T-helper 1 cell treated with Interleukin-12 subunit alpha and Interleukin-12 subunit beta and Interleukin-4 antibody, amounts not matched to agents 30 ng/mL and 1 ng/mL, for 36 hours (primary cell): ENCODE measurements around the gene KNCN. TPM values are rescaled to one million over a fixed set of nuclear protein-coding genes. Genes with fewer than 3 reads are reported as not detected.

ENCODE experiments used
- intact Hi-C: fragments of 100-400 bp; cut with micrococcal nuclease; formaldehyde crosslinking; loops from one replicate; pipeline ENCODE4 v1.15.1; 2024
- total RNA-seq: library from RNA; stranded (reverse); gene quantifications from 2 replicates; pipeline ENCODE4 v1.2.3, GENCODE V29; 2022

Gene KNCN
- total RNA-seq, 1 donor from 2014 or later = not detected

GRCh38 chr1:46546210-46546609 is 5.2 kb downstream of the KNCN start:
- intact Hi-C loops = loop anchor here (5.0 kb wide), 2 partner anchors 36 to 56 kb away; partner anchors contain the start of gene MKNK1

- intact Hi-C loops = loop anchor here (5.0 kb wide), 2 partner anchors 37 to 57 kb away; partner anchors contain the start of gene MKNK1
Measured at GRCh38 chr1:46545784-46546183, 5.7 kb downstream of the KNCN start.

- intact Hi-C loops = loop anchor here (5.0 kb wide), 2 partner anchors 38 to 58 kb away; partner anchors contain the start of gene MKNK1
Measured at GRCh38 chr1:46544561-46545240, 6.7 kb downstream of the KNCN start.

GRCh38 chr1:46543761-46544560 is 7.5 kb downstream of the KNCN start:
- intact Hi-C loops = no loop called here

- intact Hi-C loops = no loop called here
Measured at GRCh38 chr1:46543382-46543760, 8.1 kb downstream of the KNCN start.

- intact Hi-C loops = no loop called here
Measured at GRCh38 chr1:46539972-46540371, 11.5 kb downstream of the KNCN start.

GRCh38 chr1:46538147-46538546 is 13.3 kb downstream of the KNCN start:
- intact Hi-C loops = no loop called here

- intact Hi-C loops = no loop called here
Measured at GRCh38 chr1:46537651-46538050, 13.8 kb downstream of the KNCN start.

GRCh38 chr1:46536527-46536926 is 14.9 kb downstream of the KNCN start:
- intact Hi-C loops = no loop called here

GRCh38 chr1:46535063-46535462 is 16.4 kb downstream of the KNCN start:
- intact Hi-C loops = no loop called here

- intact Hi-C loops = loop anchor here (2.0 to 5.0 kb wide), 4 partner anchors 71 to 641 kb away; partner anchors contain the start of genes ATPAF1, MKNK1 and MOB3C
Measured at GRCh38 chr1:46533179-46533864, 18.1 kb downstream of the KNCN start.

GRCh38 chr1:46532498-46533178 is 18.8 kb downstream of the KNCN start:
- intact Hi-C loops = loop anchor here (1.0 to 5.0 kb wide), 5 partner anchors 72 to 642 kb away; partner anchors contain the start of genes ATPAF1, MKNK1 and MOB3C

GRCh38 chr1:46532095-46532494 is 19.4 kb downstream of the KNCN start:
- intact Hi-C loops = loop anchor here (1.0 to 5.0 kb wide), 5 partner anchors 73 to 643 kb away; partner anchors contain the start of genes ATPAF1, MKNK1 and MOB3C

GRCh38 chr1:46530791-46531409 is 20.5 kb downstream of the KNCN start:
- intact Hi-C loops = loop anchor here (5.0 kb wide), 1 partner anchor 86 kb away; the partner anchor contains the start of gene MOB3C

GRCh38 chr1:46530311-46530710 is 21.1 kb downstream of the KNCN start:
- intact Hi-C loops = loop anchor here (5.0 kb wide), 1 partner anchor 87 kb away; the partner anchor contains the start of gene MOB3C

GRCh38 chr1:46529031-46529630 is 22.3 kb downstream of the KNCN start:
- intact Hi-C loops = no loop called here

- intact Hi-C loops = loop anchor here (1.0 kb wide), 6 partner anchors 20 to 197 kb away; no protein-coding TSS in a partner anchor
Measured at GRCh38 chr1:46528297-46528955, 23.0 kb downstream of the KNCN start.

GRCh38 chr1:46527474-46528296 is 23.8 kb downstream of the KNCN start:
- intact Hi-C loops = loop anchor here (1.0 kb wide), 6 partner anchors 21 to 198 kb away; no protein-coding TSS in a partner anchor
